ENCODE data around the gene LYVE1.
"Not testable (repeated sequence)": the region's sequence is repeated elsewhere in the genome, so short reads cannot be mapped to it uniquely, and the experiment has no call there.

LYVE1 gene

GRCh38 chr11:10601837-10602236 lies 33.4 kb upstream of the LYVE1 start:
- DNase-seq (ENCODE audit: low spot score): no peak
- TF ChIP-seq CTCF (IDR thresholded peaks at IDR 0.05; ENCODE audit: extremely low read depth, missing control alignments): no peak

GRCh38 chr11:10600570-10601248 lies 32.2 kb upstream of the LYVE1 start:
- TF ChIP-seq CTCF (IDR thresholded peaks at IDR 0.05; ENCODE audit: extremely low read depth, missing control alignments): no peak

GRCh38 chr11:10599388-10600175 lies 31.1 kb upstream of the LYVE1 start:
- no peak for TF ChIP-seq CTCF (IDR thresholded peaks at IDR 0.05; ENCODE audit: extremely low read depth, missing control alignments)

More at GRCh38 chr11:10600570-10601248, 32.2 kb upstream of the LYVE1 start:
- no peak for DNase-seq (ENCODE audit: low spot score)

GRCh38 chr11:10598816-10599215 lies 30.4 kb upstream of the LYVE1 start:
- no peak for DNase-seq (ENCODE audit: low spot score)
- TF ChIP-seq CTCF (IDR thresholded peaks at IDR 0.05; ENCODE audit: extremely low read depth, missing control alignments): no peak

More at GRCh38 chr11:10599388-10600175, 31.1 kb upstream of the LYVE1 start:
- DNase-seq (ENCODE audit: low spot score): no peak

- no peak for DNase-seq (ENCODE audit: low spot score)
- no peak for TF ChIP-seq CTCF (IDR thresholded peaks at IDR 0.05; ENCODE audit: extremely low read depth, missing control alignments)
Observed at GRCh38 chr11:10597877-10598351, 29.4 kb upstream of the LYVE1 start.

- DNase-seq (ENCODE audit: low spot score): not testable (repeated sequence)
Observed at GRCh38 chr11:10595840-10596239, 27.4 kb upstream of the LYVE1 start.

GRCh38 chr11:10594407-10594806 lies 25.9 kb upstream of the LYVE1 start:
- no peak for TF ChIP-seq CTCF (IDR thresholded peaks at IDR 0.05; ENCODE audit: extremely low read depth, missing control alignments)
- no peak for DNase-seq (ENCODE audit: low spot score)
